SU-DHL-6 (cell line): ENCODE data around the gene HLA-F.

ENCODE experiments used
- H2AFZ ChIP-seq: fragments of 200-600 bp; sonication (generic); 2 replicates; pipeline ENCODE4 v1.6.1; 2014; ENCODE audit warnings: low read depth, mild to moderate bottlenecking, moderate library complexity, mixed read lengths, antibody characterized with exemption, low read length; ENCODE audit not compliant: severe bottlenecking
- H3F3A ChIP-seq: fragments of 200-600 bp; shearing (Covaris generic); 2 replicates; pipeline ENCODE4 v1.6.0; 2016; ENCODE audit warnings: antibody characterized with exemption, mild to moderate bottlenecking; ENCODE audit not compliant: insufficient read depth
- H3K27ac ChIP-seq: fragments of 200-600 bp; sonication (generic); 2 replicates; pipeline ENCODE4 v1.5.1; 2016; ENCODE audit warnings: low read depth, mild to moderate bottlenecking, low read length, moderate library complexity, mixed read lengths
- H3K27me3 ChIP-seq: fragments of 200-600 bp; sonication (generic), shearing (Covaris generic); 2 replicates; pipeline ENCODE4 v1.6.0; 2014; ENCODE audit warnings: mild to moderate bottlenecking, low read length
- H3K36me3 ChIP-seq: fragments of 200-600 bp; sonication (generic); 2 replicates; pipeline ENCODE4 v1.6.1; 2014; ENCODE audit warnings: mild to moderate bottlenecking, low read length, mixed read lengths
- H3K4me2 ChIP-seq: fragments of 300-600, 200-600 bp; shearing (Covaris generic), sonication (generic); 2 replicates; pipeline ENCODE4 v1.6.0; 2014; ENCODE audit warnings: low read length, low read depth, mild to moderate bottlenecking; ENCODE audit not compliant: poor library complexity, severe bottlenecking
- H3K4me3 ChIP-seq: fragments of 200-600 bp; sonication (generic); 2 replicates; pipeline ENCODE4 v1.5.1; 2014; ENCODE audit warnings: antibody characterized with exemption, low read length, mild to moderate bottlenecking, mixed read lengths; ENCODE audit not compliant: insufficient read depth, poor library complexity, severe bottlenecking
- H3K79me2 ChIP-seq: fragments of 200-600 bp; sonication (generic); 2 replicates; pipeline ENCODE4 v1.6.1; 2014; ENCODE audit warnings: mild to moderate bottlenecking, low read length, moderate library complexity; ENCODE audit not compliant: insufficient read depth
- H3K9ac ChIP-seq: fragments of 200-600 bp; sonication (generic); 2 replicates; pipeline ENCODE4 v1.7.0; 2014; ENCODE audit warnings: mild to moderate bottlenecking, low read length
- H3K9me2 ChIP-seq: fragments of 200-600 bp; sonication (generic); replicated peaks from 2 replicates; pipeline ENCODE4 v1.6.1; 2014; ENCODE audit warnings: low read length; ENCODE audit not compliant: insufficient read depth
- H3K9me3 ChIP-seq: fragments of 200-600 bp; sonication (generic); 2 replicates; pipeline ENCODE4 v1.6.1; 2014; ENCODE audit warnings: low read length, mixed read lengths; ENCODE audit not compliant: insufficient read depth
- H4K20me1 ChIP-seq: fragments of 200-600 bp; sonication (generic); 2 replicates; pipeline ENCODE4 v1.6.1; 2014; ENCODE audit warnings: low read depth, mild to moderate bottlenecking, antibody characterized with exemption, low read length, moderate library complexity, mixed read lengths
- EZH2phosphoT487 ChIP-seq: fragments of 200-600 bp; sonication (generic), shearing (Covaris generic); conservative IDR thresholded peaks from 2 replicates; pipeline ENCODE4 v1.6.1; 2018; ENCODE audit warnings: mild to moderate bottlenecking, antibody characterized with exemption, low read length, moderate library complexity, mixed read lengths
- TF ChIP-seq, protein P1 (sequence below): fragments of 200-600 bp; sonication (generic); IDR thresholded peaks from one replicate; pipeline ENCODE4 v1.5.1; 2017; ENCODE audit warnings: antibody characterized with exemption, mild to moderate bottlenecking, low read length, moderate library complexity; ENCODE audit not compliant: insufficient read depth, poor library complexity, severe bottlenecking

HLA-F gene

DNA sequence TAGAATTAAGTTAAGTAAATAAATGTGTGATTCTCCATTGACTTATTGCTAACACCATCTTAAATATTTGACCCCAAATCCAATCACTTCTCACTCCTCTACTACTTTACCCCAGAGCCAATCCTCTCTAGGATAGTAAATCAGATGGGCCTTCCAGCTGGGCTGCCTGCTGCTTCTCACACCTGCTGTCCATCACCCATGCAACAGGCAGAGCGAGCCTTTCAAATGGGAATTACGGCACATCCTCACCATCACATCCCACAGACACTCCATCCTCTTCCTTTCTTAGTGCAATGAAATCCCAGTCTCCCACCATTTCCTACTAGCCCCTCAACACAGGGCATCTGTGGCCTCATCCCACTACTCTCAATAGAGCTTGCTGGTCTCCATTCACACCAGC, 34.0 kb downstream of the HLA-F start:
- no peak overlapping the region for H2AFZ ChIP-seq
- no peaks in the 10 kb centered on the region for H3K9me3 ChIP-seq
- no peak overlapping the region for H3K4me3 ChIP-seq
- TF ChIP-seq, protein P1, sequence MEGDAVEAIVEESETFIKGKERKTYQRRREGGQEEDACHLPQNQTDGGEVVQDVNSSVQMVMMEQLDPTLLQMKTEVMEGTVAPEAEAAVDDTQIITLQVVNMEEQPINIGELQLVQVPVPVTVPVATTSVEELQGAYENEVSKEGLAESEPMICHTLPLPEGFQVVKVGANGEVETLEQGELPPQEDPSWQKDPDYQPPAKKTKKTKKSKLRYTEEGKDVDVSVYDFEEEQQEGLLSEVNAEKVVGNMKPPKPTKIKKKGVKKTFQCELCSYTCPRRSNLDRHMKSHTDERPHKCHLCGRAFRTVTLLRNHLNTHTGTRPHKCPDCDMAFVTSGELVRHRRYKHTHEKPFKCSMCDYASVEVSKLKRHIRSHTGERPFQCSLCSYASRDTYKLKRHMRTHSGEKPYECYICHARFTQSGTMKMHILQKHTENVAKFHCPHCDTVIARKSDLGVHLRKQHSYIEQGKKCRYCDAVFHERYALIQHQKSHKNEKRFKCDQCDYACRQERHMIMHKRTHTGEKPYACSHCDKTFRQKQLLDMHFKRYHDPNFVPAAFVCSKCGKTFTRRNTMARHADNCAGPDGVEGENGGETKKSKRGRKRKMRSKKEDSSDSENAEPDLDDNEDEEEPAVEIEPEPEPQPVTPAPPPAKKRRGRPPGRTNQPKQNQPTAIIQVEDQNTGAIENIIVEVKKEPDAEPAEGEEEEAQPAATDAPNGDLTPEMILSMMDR, result no peak
- TF ChIP-seq EZH2phosphoT487, result no peak
- H3K27ac ChIP-seq, result no peak overlapping the region
- H3K4me2 ChIP-seq, result no peak overlapping the region
- H3K79me2 ChIP-seq, result no peaks in the 10 kb centered on the region
- H3K9me2 ChIP-seq, result no peaks in the 10 kb centered on the region
- H4K20me1 ChIP-seq, result no peaks in the 10 kb centered on the region
- H3K27me3 ChIP-seq, result no peaks in the 10 kb centered on the region
- no peak overlapping the region for H3K9ac ChIP-seq
- no peaks in the 10 kb centered on the region for H3K36me3 ChIP-seq
- H3F3A ChIP-seq, result no peaks in the 10 kb centered on the region

DNA sequence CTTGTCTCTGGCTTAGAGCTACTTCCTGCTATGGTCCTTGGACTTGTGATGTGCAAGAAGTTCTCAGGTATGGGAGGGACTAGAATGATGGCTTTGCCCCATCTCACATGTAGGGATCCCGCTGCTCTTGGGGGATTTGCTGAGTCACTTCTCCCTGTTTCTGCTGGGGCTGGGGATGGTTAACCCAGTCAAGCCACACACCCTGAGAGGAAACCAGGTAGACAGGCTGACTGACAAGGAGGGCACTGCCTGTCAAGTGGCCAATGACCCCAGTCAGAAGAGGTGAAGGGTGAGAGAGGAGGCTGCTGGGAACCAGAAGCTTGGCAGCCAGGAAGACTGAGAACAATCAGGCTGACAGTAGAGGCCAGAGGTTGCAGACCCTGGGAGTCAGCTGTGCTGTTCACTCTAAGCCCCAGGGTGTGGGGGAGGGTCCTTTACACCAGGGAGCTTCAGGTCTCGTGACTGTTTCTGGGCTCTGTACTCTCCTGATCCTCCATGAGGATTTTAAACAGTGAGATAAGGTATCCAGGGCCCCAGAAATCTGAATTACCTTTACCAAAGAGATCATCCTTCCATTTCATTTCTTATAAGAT, 34.6 kb downstream of the HLA-F start:
- Histone ChIP-seq H3K36me3 (no peaks in the 10 kb centered on the region), H3F3A (no peaks in the 10 kb centered on the region), H2AFZ (no peak overlapping the region), H3K9ac (no peak overlapping the region), H3K9me2 (no peaks in the 10 kb centered on the region), H3K79me2 (no peaks in the 10 kb centered on the region), H3K27me3 (no peaks in the 10 kb centered on the region), H3K9me3 (no peaks in the 10 kb centered on the region), H3K4me3 (no peak overlapping the region), H4K20me1 (no peaks in the 10 kb centered on the region), H3K4me2 (no peak overlapping the region), H3K27ac (no peak overlapping the region)
- TF ChIP-seq, protein P1, result no peak
- TF ChIP-seq EZH2phosphoT487, result no peak

DNA sequence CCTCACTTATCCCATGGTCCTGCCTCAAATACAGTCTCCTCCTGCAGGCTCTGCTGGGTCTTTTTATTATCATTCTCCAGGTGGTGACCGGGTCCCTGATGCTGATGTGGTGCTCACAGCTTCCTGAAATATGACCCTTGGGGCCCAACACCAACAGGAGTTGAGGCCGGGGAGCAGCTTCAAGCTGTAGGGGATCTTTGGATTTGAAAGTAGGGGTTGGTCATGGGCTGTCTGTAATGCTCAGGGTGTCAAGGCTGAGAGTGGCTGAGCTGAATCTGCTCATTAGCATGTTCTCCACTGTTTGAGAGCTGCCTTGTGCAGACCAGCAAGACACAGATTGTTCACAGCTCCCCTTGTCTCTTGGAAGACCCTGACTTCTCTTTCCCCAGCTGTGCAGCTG, 35.5 kb downstream of the HLA-F start:
- Histone ChIP-seq H3K9me2 (no peaks in the 10 kb centered on the region), H3K4me3 (no peak overlapping the region), H3K4me2 (no peak overlapping the region), H3K9me3 (no peaks in the 10 kb centered on the region), H3K27me3 (no peaks in the 10 kb centered on the region), H3K27ac (no peak overlapping the region), H4K20me1 (no peaks in the 10 kb centered on the region), H3F3A (no peaks in the 10 kb centered on the region), H3K79me2 (no peaks in the 10 kb centered on the region), H2AFZ (no peak overlapping the region), H3K9ac (no peak overlapping the region), H3K36me3 (no peaks in the 10 kb centered on the region)
- no peak for TF ChIP-seq EZH2phosphoT487
- TF ChIP-seq, protein P1, result no peak

DNA sequence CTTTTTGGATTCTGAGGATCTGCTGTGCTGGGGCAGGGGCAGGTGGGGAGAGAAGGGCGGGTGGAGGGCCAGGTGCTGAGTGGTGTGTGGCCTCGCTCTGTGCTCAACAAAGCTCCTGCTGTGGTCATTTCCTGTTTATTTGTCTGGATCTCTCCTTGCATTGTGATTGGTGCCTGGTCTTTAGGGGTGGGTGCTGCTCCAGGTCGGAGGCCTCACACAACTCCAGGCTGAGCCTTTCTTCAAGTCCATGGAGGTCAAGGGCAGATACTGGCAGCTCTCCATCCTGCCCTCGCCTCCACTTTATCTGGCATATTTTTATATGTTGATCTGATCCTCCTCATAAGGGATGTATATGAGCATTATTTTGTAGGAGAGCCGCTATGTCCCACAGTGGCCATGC, 36.2 kb downstream of the HLA-F start:
- Histone ChIP-seq H4K20me1 (no peaks in the 10 kb centered on the region), H3K79me2 (no peaks in the 10 kb centered on the region), H3K9me3 (no peaks in the 10 kb centered on the region), H2AFZ (no peak overlapping the region), H3K36me3 (no peaks in the 10 kb centered on the region), H3K4me2 (no peak overlapping the region), H3K9ac (no peak overlapping the region), H3K9me2 (no peaks in the 10 kb centered on the region), H3K4me3 (no peak overlapping the region), H3F3A (no peaks in the 10 kb centered on the region), H3K27me3 (no peaks in the 10 kb centered on the region), H3K27ac (no peak overlapping the region)
- TF ChIP-seq EZH2phosphoT487, result no peak
- TF ChIP-seq, protein P1, result no peak
